Immature natural killer cell (primary cell): ENCODE measurements around the gene GPRIN2. TPM values are rescaled to one million over a fixed set of nuclear protein-coding genes. Genes with fewer than 3 reads are reported as not detected.
"Not testable (repeated sequence)": the region's sequence is repeated elsewhere in the genome, so short reads cannot be mapped to it uniquely, and the experiment has no call there.

Experiments
- DNase-seq, 3 donors: peaks; one replicate each; pipeline ENCODE4 v3.0.0; 2022; ENCODE audit warnings: mixed read lengths in 1 of 3
- H3K27ac Mint-ChIP-seq, 6 donors: one replicate each; pipeline ENCODE4 v1.8.0; 2020; ENCODE audit warnings: mixed read lengths in 6 of 6, mild to moderate bottlenecking in 5 of 6, inconsistent platforms in 4 of 6, moderate library complexity in 3 of 6
- H3K27me3 Mint-ChIP-seq, 3 donors: one replicate each; pipeline ENCODE4 v1.8.0; 2020 to 2021; ENCODE audit warnings: low read depth in 3 of 3, mild to moderate bottlenecking in 3 of 3, mixed read lengths in 3 of 3, moderate library complexity in 3 of 3, inconsistent platforms in 1 of 3
- H3K36me3 Mint-ChIP-seq, 3 donors: one replicate each; pipeline ENCODE4 v1.8.0; 2020; ENCODE audit warnings: mixed read lengths in 3 of 3, inconsistent platforms in 2 of 3, mild to moderate bottlenecking in 2 of 3
- H3K4me1 Mint-ChIP-seq, 2 donors: one replicate each; pipeline ENCODE4 v1.8.0; 2020; ENCODE audit warnings: inconsistent platforms in 2 of 2, mild to moderate bottlenecking in 2 of 2, mixed read lengths in 2 of 2, moderate library complexity in 1 of 2
- H3K4me3 Mint-ChIP-seq, 5 donors: one replicate each; pipeline ENCODE4 v1.8.0; 2020; ENCODE audit warnings: mild to moderate bottlenecking in 5 of 5, mixed read lengths in 5 of 5, inconsistent platforms in 3 of 5, moderate library complexity in 3 of 5
- H3K9me3 Mint-ChIP-seq, 6 donors: one replicate each; pipeline ENCODE4 v1.8.0; 2020; ENCODE audit warnings: mild to moderate bottlenecking in 6 of 6, mixed read lengths in 6 of 6, inconsistent platforms in 4 of 6, moderate library complexity in 3 of 6
- polyA plus RNA-seq, 3 donors: library from polyadenylated mRNA; unstranded; fragments of 300-500 nt; fragmentation: Illumina TruSeq; gene quantifications; one replicate each; pipeline ENCODE4 v1.2.3, GENCODE V29; 2021

Gene GPRIN2
- polyA plus RNA-seq, 3 donors from 2014 or later = not detected

- peaks cover 7 to 19% of the 10 kb centered on the region in 2 donors for H3K4me1 Mint-ChIP-seq
- H3K36me3 Mint-ChIP-seq = no peaks in the 10 kb centered on the region
- DNase-seq = no peak
- peaks cover 9 to 24% (median 11%) of the 10 kb centered on the region in 3 donors for H3K27me3 Mint-ChIP-seq
- H3K9me3 Mint-ChIP-seq = peaks cover 0 to 3% (median 0%) of the 10 kb centered on the region in 6 donors
- peak overlapping the region in 4 of 5 donors; percentile 29 to 52 (median 33) for H3K4me3 Mint-ChIP-seq
- H3K27ac Mint-ChIP-seq = no peak overlapping the region
Measured at GRCh38 chr10:46540412-46541016, 15.9 kb downstream of the GPRIN2 start.

- H3K9me3 Mint-ChIP-seq = peaks cover 0 to 3% (median 0%) of the 10 kb centered on the region in 6 donors
- H3K4me1 Mint-ChIP-seq = peaks cover 7 to 19% of the 10 kb centered on the region in 2 donors
- DNase-seq = no peak
- H3K4me3 Mint-ChIP-seq = peak overlapping the region in 1 of 5 donors; percentile 52
- no peak overlapping the region for H3K27ac Mint-ChIP-seq
- H3K36me3 Mint-ChIP-seq = no peaks in the 10 kb centered on the region
- peaks cover 7 to 24% (median 11%) of the 10 kb centered on the region in 3 donors for H3K27me3 Mint-ChIP-seq
Measured at GRCh38 chr10:46539596-46540411, 16.7 kb downstream of the GPRIN2 start.

DNA sequence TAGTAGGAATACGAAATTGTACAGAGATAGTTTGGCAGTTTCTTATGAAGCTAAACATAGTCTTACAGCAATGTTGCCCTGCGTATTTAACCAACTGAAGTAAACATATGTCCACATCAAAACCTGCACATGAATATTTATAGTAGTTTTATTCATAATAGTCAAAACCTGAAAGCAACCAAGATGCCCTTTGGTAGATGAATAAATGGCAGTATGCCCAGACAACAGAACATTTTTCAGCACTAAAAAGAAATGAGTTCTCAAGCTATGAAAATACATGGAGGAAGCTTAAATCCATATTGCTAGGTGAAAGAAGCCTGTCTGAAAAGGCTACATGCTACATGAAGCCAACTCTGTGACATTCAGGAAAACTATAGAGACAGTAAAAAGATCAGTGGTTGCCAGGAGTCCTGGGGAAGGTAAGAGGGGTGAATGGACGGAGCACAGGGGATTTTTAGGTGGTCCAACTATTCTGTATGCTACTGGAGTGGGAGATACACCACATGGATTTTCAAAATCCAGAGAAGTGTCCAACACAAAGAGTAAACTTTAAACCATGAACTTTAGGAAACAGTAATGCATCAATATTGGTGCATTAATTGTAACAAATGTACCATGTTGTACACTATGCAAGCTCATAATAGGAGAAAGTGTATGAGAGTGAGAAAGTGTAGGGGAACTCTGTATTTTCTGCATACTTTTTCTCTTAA lies 17.6 kb downstream of the GPRIN2 start:
- Mint-ChIP-seq H3K27me3 (peaks cover 7 to 21% (median 9%) of the 10 kb centered on the region in 3 donors), H3K36me3 (no peaks in the 10 kb centered on the region), H3K9me3 (peaks cover 0 to 3% (median 0%) of the 10 kb centered on the region in 6 donors), H3K27ac (no peak overlapping the region), H3K4me3 (no peak overlapping the region), H3K4me1 (peaks cover 7 to 19% of the 10 kb centered on the region in 2 donors)
- DNase-seq = no peak

- Mint-ChIP-seq H3K4me3 (no peak overlapping the region), H3K27ac (no peak overlapping the region), H3K36me3 (no peaks in the 10 kb centered on the region), H3K27me3 (peaks cover 7 to 19% (median 9%) of the 10 kb centered on the region in 3 donors), H3K9me3 (peaks cover 0 to 3% (median 0%) of the 10 kb centered on the region in 6 donors), H3K4me1 (peaks cover 7 to 19% of the 10 kb centered on the region in 2 donors)
- no peak for DNase-seq
Measured at GRCh38 chr10:46538155-46538554, 18.3 kb downstream of the GPRIN2 start.

GRCh38 chr10:46537309-46537708 lies 19.1 kb downstream of the GPRIN2 start:
- no peak overlapping the region for H3K4me3 Mint-ChIP-seq
- peaks cover 5 to 18% (median 8%) of the 10 kb centered on the region in 3 donors for H3K27me3 Mint-ChIP-seq
- no peak overlapping the region for H3K27ac Mint-ChIP-seq
- H3K4me1 Mint-ChIP-seq = peaks cover 6 to 16% of the 10 kb centered on the region in 2 donors
- H3K36me3 Mint-ChIP-seq = no peaks in the 10 kb centered on the region
- peaks cover 0 to 2% (median 0%) of the 10 kb centered on the region in 6 donors for H3K9me3 Mint-ChIP-seq
- DNase-seq = no peak

GRCh38 chr10:46536781-46537180 lies 19.7 kb downstream of the GPRIN2 start:
- Mint-ChIP-seq H3K27me3 (peaks cover 5 to 16% (median 8%) of the 10 kb centered on the region in 3 donors), H3K27ac (no peak overlapping the region)
- DNase-seq = no peak

DNA sequence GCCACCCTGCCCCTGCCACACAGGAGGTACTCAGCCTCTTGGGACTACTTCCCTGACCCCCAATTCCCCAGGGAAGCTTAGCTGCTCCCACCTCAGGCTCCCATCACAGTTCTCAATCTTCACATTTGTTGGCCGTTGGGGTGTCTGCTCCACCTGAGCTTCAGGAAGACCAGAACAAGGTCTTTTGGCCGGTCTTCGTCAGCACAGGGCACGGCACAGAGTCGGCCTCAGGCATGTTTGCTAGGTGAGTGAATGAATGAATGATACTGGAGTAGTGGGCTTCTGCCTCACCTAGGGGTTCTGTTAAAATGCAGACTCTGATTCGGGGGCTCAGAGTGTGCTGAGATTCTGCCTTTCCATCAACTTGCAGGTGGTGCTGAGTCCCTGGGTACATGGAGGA lies 20.3 kb downstream of the GPRIN2 start:
- H3K4me1 Mint-ChIP-seq = peaks cover 4 to 11% of the 10 kb centered on the region in 2 donors
- no peak for DNase-seq
- no peaks in the 10 kb centered on the region for H3K36me3 Mint-ChIP-seq
- no peaks in the 10 kb centered on the region for H3K9me3 Mint-ChIP-seq
- peaks cover 5 to 16% (median 8%) of the 10 kb centered on the region in 3 donors for H3K27me3 Mint-ChIP-seq
- H3K27ac Mint-ChIP-seq = no peak overlapping the region
- H3K4me3 Mint-ChIP-seq = no peak overlapping the region

More at GRCh38 chr10:46536781-46537180, 19.7 kb downstream of the GPRIN2 start:
- peaks cover 4 to 11% of the 10 kb centered on the region in 2 donors for H3K4me1 Mint-ChIP-seq
- no peak overlapping the region for H3K4me3 Mint-ChIP-seq
- H3K36me3 Mint-ChIP-seq = no peaks in the 10 kb centered on the region
- H3K9me3 Mint-ChIP-seq = no peaks in the 10 kb centered on the region

GRCh38 chr10:46534828-46535524 lies 21.5 kb downstream of the GPRIN2 start:
- DNase-seq = no peak
- H3K27me3 Mint-ChIP-seq = peaks cover 0 to 11% (median 3%) of the 10 kb centered on the region in 3 donors

DNA sequence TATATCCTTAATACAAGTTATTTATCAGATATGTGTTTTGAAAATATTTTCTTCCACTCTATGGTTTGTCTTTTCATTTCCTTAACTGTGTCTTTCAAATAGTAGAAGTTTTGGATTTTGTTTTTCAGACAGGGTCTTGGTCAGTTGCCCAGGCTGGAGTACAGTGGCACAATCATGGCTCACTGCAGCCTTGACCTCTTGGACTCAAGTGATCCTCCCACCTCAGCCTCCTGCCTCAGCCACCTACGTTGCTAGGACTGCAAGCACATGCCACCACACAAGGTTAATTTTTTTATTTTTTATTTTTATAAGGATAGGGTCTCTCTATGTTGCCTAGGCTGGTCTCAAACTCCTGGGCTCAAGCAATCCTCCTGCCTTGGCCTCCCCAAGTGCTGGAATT lies 24.2 kb downstream of the GPRIN2 start:
- H3K4me3 Mint-ChIP-seq, H3K9me3 Mint-ChIP-seq, H3K27me3 Mint-ChIP-seq, H3K27ac Mint-ChIP-seq, DNase-seq, H3K4me1 Mint-ChIP-seq, H3K36me3 Mint-ChIP-seq: not testable (repeated sequence)

More at GRCh38 chr10:46534828-46535524, 21.5 kb downstream of the GPRIN2 start:
- Mint-ChIP-seq H3K4me3 (no peak overlapping the region), H3K4me1 (peaks cover 0 to 3% of the 10 kb centered on the region in 2 donors), H3K36me3 (no peaks in the 10 kb centered on the region), H3K9me3 (no peaks in the 10 kb centered on the region), H3K27ac (no peak overlapping the region)

GRCh38 chr10:46530249-46531186 lies 25.9 kb downstream of the GPRIN2 start:
- DNase-seq = no peak
- Mint-ChIP-seq H3K27me3 (peaks cover 0 to 4% (median 0%) of the 10 kb centered on the region in 3 donors), H3K4me3 (no peak overlapping the region)

GRCh38 chr10:46529742-46530141 lies 26.7 kb downstream of the GPRIN2 start:
- not testable (repeated sequence) for H3K9me3 Mint-ChIP-seq, H3K4me3 Mint-ChIP-seq, H3K27ac Mint-ChIP-seq, H3K27me3 Mint-ChIP-seq, DNase-seq, H3K36me3 Mint-ChIP-seq, H3K4me1 Mint-ChIP-seq

More at GRCh38 chr10:46530249-46531186, 25.9 kb downstream of the GPRIN2 start:
- Mint-ChIP-seq H3K4me1 (no peaks in the 10 kb centered on the region), H3K36me3 (no peaks in the 10 kb centered on the region), H3K27ac (no peak overlapping the region), H3K9me3 (no peaks in the 10 kb centered on the region)

- no peaks in the 10 kb centered on the region for H3K36me3 Mint-ChIP-seq
- no peak overlapping the region for H3K27ac Mint-ChIP-seq
- H3K27me3 Mint-ChIP-seq = peaks cover 0 to 4% (median 0%) of the 10 kb centered on the region in 3 donors
- H3K4me1 Mint-ChIP-seq = no peaks in the 10 kb centered on the region
- no peak for DNase-seq
- H3K9me3 Mint-ChIP-seq = no peaks in the 10 kb centered on the region
- H3K4me3 Mint-ChIP-seq = no peak overlapping the region
Measured at GRCh38 chr10:46528675-46529615, 27.5 kb downstream of the GPRIN2 start.
